ENCODE measurements around the gene PRAMEF13. TPM values are rescaled to one million over a fixed set of nuclear protein-coding genes. Genes with fewer than 3 reads are reported as not detected.
"Not testable (repeated sequence)": the region's sequence is repeated elsewhere in the genome, so short reads cannot be mapped to it uniquely, and the experiment has no call there.

The PRAMEF13 gene
- total RNA-seq, 1 donor from 2014 or later: not detected

- not testable (repeated sequence) for DNase-seq (ENCODE audit: low read depth in 2 of 2)
Measured at GRCh38 chr1:13208712-13209111, 7.5 kb upstream of the PRAMEF13 start.

GRCh38 chr1:13171548-13171947 lies 29.7 kb downstream of the PRAMEF13 start, which contains the start of gene PRAMEF9:
Gene PRAMEF9 (plus strand): TSS chr1:13171848. CDS start chr1:13175281, 3,433 bp downstream.
- not testable (repeated sequence) for DNase-seq (ENCODE audit: low read depth in 2 of 2)

DNA sequence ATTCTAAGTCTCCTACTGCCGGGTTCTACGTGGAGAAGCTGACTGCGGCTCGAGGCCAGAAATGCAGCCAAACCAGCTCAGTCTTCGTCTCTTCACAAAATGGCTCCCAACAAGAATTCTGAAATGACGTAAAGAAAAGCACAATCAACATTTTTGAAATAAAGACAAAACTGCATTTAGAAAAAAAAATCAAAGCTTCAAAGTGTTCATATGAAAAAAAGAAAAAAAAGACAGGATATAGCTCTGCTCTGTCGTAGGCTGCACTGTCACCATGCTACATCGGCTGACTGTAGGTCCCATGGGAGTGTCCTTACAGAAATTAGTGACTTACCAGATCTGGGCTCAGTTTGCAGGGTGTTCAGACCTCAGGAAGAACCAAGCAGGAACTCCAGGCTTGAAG lies 35.7 kb downstream of the PRAMEF13 start, which contains the start of gene HNRNPCL4:
Gene HNRNPCL4 (minus strand): TSS at position 101 of the 400 bp plus-strand sequence. CDS start 164 bp downstream, outside the sequence.
- DNase-seq (ENCODE audit: low read depth in 2 of 2): not testable (repeated sequence)

- DNase-seq (ENCODE audit: low read depth in 2 of 2): not testable (repeated sequence)
Measured at GRCh38 chr1:13155909-13156308, 45.3 kb downstream of the PRAMEF13 start, which contains the start of gene PRAMEF26. Gene PRAMEF26 (minus strand): TSS chr1:13156009. CDS start chr1:13153095, 2,914 bp downstream.

Other genes with a start within 250 kb of the PRAMEF13 start
- gene PRAMEF27, start 144.8 kb downstream of the PRAMEF13 start, total RNA-seq: not detected in 2 replicates
- not detected in 2 replicates for gene HNRNPCL3, start 140.6 kb downstream of the PRAMEF13 start, total RNA-seq
- gene PRAMEF25, start 130.6 kb downstream of the PRAMEF13 start, total RNA-seq: not detected in 2 replicates
- not detected in 2 replicates for gene HNRNPCL2, start 84.6 kb downstream of the PRAMEF13 start, total RNA-seq
- gene PRAMEF26, start 45.4 kb downstream of the PRAMEF13 start, total RNA-seq: not detected in 2 replicates
- not detected in 2 replicates for gene HNRNPCL4, start 35.8 kb downstream of the PRAMEF13 start, total RNA-seq
- gene PRAMEF9, start 29.6 kb downstream of the PRAMEF13 start, total RNA-seq: not detected in 2 replicates
- gene PRAMEF18, start 24.7 kb upstream of the PRAMEF13 start, total RNA-seq: not detected in 2 replicates
- gene PRAMEF5, start 52.8 kb upstream of the PRAMEF13 start, total RNA-seq: not detected in 2 replicates
- not detected in 2 replicates for gene PRAMEF8, start 83.7 kb upstream of the PRAMEF13 start, total RNA-seq
- gene PRAMEF33, start 102.1 kb upstream of the PRAMEF13 start, total RNA-seq: not detected in 2 replicates
- not detected in 2 replicates for gene PRAMEF15, start 114.2 kb upstream of the PRAMEF13 start, total RNA-seq
- not detected in 2 replicates for gene PRAMEF14, start 145.7 kb upstream of the PRAMEF13 start, total RNA-seq
- gene PRAMEF19, start 170.5 kb upstream of the PRAMEF13 start, total RNA-seq: not detected in 2 replicates
- gene PRAMEF17, start 188.2 kb upstream of the PRAMEF13 start, total RNA-seq: not detected in 2 replicates
- not detected in 2 replicates for gene PRAMEF20, start 209.0 kb upstream of the PRAMEF13 start, total RNA-seq

Measured in dermis microvascular lymphatic vessel endothelial cell (primary cell).